HTERT RPE-1 (cell line): ENCODE data around the gene CCDC74A.
"Not testable (repeated sequence)": the region's sequence is repeated elsewhere in the genome, so short reads cannot be mapped to it uniquely, and the experiment has no call there.

ENCODE experiments used
- in situ Hi-C: fragments of 300-500 bp; cut with MboI; formaldehyde crosslinking; loops from 4 replicates; pipeline ENCODE4 v1.14.3; 2020; ENCODE audit warnings: low sequenced_read_pairs

CCDC74A gene

DNA sequence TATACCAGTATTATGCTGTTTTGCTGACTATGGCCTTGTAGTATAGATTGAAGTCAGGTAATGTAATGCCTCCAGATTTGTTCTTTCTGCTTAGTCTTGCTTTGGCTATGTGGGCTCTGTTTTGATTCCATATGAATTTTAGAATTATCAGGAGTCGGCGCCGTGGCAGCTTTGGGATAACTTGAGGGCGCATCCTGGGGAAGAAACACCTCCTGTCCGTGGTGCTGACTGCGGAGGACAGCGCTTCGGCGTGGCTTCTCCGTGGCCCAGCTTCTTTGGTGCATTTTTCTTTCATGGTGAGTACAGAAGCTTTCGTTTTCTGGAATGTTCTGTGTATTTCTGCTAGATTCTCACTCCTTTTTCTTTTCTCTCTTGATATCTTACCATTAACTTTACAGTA, 25.2 kb downstream of the CCDC74A start:
- in situ Hi-C loops, result no loop called here

DNA sequence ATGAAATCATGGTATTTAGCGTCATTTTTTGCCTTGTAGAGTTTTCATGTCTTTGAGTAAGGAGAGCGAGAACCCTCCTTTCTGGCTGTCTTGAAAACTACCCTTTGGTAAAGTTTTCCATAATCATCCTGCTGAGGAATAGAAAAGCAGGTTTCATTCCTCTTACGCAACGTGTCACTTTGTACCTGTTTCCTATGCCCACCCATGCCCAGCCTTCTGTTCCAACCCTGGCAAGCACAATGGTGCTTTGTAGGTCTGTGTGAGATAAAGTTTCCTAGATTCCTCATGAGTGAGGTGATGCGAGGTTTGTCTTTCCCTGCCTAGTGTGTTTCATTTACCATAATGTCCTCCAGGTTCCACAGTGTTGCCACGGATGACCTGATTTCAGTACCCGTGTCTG, 29.3 kb downstream of the CCDC74A start:
- in situ Hi-C loops, result no loop called here

DNA sequence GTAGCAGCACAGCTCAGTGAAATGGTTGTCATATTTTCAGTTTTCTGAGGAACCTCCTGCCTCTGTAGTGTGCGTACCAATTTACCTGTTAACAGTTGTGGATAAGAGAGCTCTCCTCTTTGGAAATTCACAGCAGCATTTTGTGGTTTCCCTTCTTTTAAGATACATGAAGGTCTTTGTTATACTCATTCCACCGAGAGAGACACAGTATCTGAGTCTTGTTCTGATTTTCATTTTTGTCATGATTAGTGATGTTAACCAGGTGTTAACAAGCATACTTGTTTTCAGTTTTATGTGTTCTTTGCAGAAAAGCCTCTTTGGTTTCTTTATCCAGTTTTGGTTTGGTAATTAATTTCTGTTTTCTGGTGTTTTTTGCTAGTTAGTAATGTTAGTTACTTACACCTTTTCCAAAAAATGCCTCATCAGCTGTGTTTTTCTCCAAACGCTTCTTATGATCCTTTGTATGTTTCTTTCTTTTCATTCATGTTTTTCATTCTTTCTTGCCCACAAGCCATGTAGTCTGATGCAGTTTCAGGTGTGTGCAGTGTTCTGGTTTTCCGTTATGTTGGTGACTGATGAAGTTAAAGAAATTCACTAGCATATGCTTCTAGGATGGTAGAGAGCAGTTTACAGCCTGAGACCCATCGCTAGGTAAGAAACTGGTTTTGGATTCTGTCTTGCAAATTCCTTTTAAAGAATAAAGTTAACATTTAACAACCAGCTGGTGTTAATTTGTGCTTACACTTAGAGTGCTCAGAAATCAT, 30.1 kb downstream of the CCDC74A start:
- in situ Hi-C loops, result no loop called here

DNA sequence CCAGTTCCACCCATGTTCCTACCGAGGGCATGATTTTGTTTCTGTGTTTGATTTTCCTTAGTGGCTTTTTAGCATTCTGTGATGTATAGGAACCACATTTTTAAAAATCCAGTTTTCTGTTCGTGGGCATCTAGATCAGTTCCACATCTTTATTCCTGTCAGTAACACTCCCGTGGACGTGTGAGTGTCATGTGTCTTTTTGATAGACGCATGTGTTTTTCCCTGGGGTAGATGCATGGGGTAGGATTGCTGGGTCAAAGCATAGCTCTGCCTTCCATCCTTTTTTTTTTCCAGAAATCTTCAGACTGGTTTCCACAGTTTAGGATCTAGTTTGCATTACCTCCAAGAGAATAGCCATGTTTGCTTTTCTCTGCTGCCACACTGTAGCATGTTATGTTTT, 38.7 kb downstream of the CCDC74A start:
- in situ Hi-C loops, result no loop called here

DNA sequence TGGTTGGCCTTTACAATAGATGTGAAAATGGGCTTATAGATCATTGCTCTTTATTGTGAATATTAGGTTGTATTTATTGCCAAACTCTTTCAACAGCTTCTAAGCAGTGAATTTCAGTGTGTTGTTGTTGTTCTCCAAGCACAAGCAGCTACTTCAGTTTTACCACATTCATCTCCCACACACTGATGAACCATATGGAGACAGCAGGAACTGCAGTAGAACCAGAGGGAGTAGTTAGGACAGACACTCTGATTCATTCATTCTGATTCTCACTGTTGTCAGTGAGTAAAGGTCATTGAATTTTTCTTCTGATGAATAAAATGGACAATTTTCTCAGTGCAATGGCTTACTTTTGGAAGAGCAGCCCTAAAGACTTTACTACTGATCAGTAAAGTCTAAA, 40.2 kb downstream of the CCDC74A start:
- in situ Hi-C loops, result no loop called here

DNA sequence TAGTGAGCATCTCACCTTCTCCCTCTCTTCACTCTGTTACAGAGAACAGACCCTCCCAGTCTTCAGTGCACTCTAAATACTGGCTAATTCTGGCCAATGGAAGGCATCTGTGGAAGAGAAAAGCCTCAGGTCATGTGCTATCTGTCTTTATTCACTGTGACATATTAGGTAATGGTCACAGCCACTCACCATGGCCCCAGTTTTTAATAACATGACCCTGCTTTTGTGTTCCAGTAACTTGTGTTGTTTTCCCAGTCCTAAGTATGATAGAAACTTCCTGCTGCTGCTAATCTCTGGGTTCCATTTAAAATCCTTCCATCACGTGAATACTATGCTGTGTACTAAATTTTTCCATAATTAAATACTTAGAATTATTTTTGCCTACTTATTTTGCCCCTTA, 40.7 kb downstream of the CCDC74A start:
- in situ Hi-C loops, result not testable (repeated sequence)

DNA sequence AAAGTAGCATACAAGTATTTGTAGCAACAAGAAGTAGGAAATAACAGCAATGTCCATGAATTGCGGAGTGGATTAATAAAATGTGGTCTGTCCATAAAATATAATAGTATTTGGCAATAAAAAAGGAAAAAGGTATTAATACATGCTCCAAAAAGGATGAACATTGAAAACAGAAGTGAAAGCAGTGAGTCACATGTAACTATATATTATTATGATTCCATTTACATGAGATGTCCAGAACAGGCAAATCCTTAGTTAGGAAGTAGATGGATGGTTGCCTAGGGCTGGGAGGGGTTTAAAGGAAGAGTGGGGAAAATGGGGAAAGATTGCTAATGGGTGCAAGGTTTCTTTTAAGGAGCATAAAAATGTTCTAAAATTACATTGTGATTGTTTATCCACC, 44.5 kb downstream of the CCDC74A start:
- in situ Hi-C loops, result no loop called here

DNA sequence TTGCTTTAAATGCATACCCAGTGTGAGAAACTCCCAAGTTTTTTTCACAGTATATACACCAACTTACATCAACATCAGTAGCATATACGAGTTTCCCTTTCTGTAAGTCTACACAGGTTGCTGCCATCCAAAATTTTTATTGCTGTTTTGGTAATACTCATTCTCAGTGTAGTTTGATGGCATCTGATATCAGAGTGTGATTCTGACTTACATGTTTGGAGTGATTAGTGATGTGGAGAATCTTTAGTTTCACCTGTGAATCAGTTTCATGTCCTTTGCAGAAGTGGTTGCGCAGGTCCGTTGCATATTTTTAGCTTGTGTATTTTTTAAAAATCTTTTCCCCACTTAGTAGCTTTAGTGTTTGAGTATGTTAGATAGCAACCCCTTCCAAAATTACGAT, 50.1 kb downstream of the CCDC74A start:
- in situ Hi-C loops, result no loop called here

DNA sequence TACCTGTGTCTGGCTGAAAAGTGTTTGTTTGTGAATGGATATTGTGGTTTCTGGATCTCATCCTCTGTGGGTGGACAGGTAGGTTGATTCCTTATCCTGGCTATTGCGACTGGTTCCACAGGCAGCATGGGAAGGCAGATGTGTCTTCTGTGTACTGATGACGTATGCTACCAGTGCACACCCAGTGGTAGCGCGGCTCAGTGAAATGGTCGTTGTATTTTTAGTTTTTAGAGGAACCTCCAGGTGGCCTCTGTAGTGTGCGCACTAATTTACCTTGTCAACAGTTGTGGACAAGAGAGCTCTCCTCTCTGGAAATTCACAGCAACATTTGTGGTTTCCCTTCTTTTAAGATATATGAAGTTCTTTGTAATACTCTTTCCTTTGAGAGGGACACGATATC, 52.5 kb downstream of the CCDC74A start:
- in situ Hi-C loops, result no loop called here
